ENCODE results near the gene TMEM212. TPM values are rescaled to one million over a fixed set of nuclear protein-coding genes. Genes with fewer than 3 reads are reported as not detected.
A peak's percentile ranks its signal among the peaks of the same experiment; 100 is the strongest.
"Not testable (repeated sequence)": the region's sequence is repeated elsewhere in the genome, so short reads cannot be mapped to it uniquely, and the experiment has no call there.

Gene TMEM212
- total RNA-seq, 1 donor from 2014 or later, result not detected

- peaks cover 6% of the 10 kb centered on the region for H3K4me1 Mint-ChIP-seq
- peaks cover 10% of the 10 kb centered on the region for H3K36me3 ChIP-seq
- H3K27me3 Mint-ChIP-seq (ENCODE audit: insufficient read depth, low read depth), result no peaks in the 10 kb centered on the region
- no peak overlapping the region for H3K4me3 ChIP-seq
- DNase-seq (ENCODE audit: low spot score), result no peak
- H3K79me2 ChIP-seq (ENCODE audit: low read depth), result no peaks in the 10 kb centered on the region
- TF ChIP-seq CTCF (IDR thresholded peaks at IDR 0.05), result no peak
- no peak for TF ChIP-seq EZH2phosphoT487 (IDR thresholded peaks at IDR 0.05)
- TF ChIP-seq EZH2 (IDR thresholded peaks at IDR 0.05), result no peak
- H3K27ac Mint-ChIP-seq, result no peak overlapping the region
- H3F3A ChIP-seq (ENCODE audit: low read depth), result no peaks in the 10 kb centered on the region
- no peak overlapping the region for H2AFZ ChIP-seq (replicated peaks)
- no peak overlapping the region for H3K9ac ChIP-seq
- H3K27me3 ChIP-seq, result no peaks in the 10 kb centered on the region
- H3K4me2 ChIP-seq, result no peak overlapping the region
- no peaks in the 10 kb centered on the region for H3K4me1 ChIP-seq
- H3K4me3 Mint-ChIP-seq, result no peak overlapping the region
- H3K9me3 ChIP-seq (ENCODE audit: low read depth), result peaks cover 26% of the 10 kb centered on the region
- H4K20me1 ChIP-seq (ENCODE audit: low read depth), result no peaks in the 10 kb centered on the region
- H3K27ac ChIP-seq, result no peak overlapping the region
- peaks cover 3% of the 10 kb centered on the region for H3K36me3 Mint-ChIP-seq
- H3K9me3 Mint-ChIP-seq, result peaks cover 27% of the 10 kb centered on the region
Measured at GRCh38 chr3:171850960-171851659, 8.0 kb downstream of the TMEM212 start.

GRCh38 chr3:171851660-171852058 is 8.5 kb downstream of the TMEM212 start:
- H4K20me1 ChIP-seq (ENCODE audit: low read depth), result no peaks in the 10 kb centered on the region
- TF ChIP-seq CTCF (IDR thresholded peaks at IDR 0.05) (no peak), EZH2phosphoT487 (IDR thresholded peaks at IDR 0.05) (no peak), EZH2 (IDR thresholded peaks at IDR 0.05) (no peak)
- H3K4me1 ChIP-seq, result no peaks in the 10 kb centered on the region
- H3K9me3 Mint-ChIP-seq, result peaks cover 30% of the 10 kb centered on the region
- no peak overlapping the region for H3K4me2 ChIP-seq
- no peak overlapping the region for H2AFZ ChIP-seq (replicated peaks)
- H3K4me1 Mint-ChIP-seq, result peaks cover 6% of the 10 kb centered on the region
- H3K9me3 ChIP-seq (ENCODE audit: low read depth), result peaks cover 26% of the 10 kb centered on the region
- H3K4me3 Mint-ChIP-seq, result no peak overlapping the region
- no peaks in the 10 kb centered on the region for H3K27me3 ChIP-seq
- H3K36me3 Mint-ChIP-seq, result peaks cover 3% of the 10 kb centered on the region
- H3K27me3 Mint-ChIP-seq (ENCODE audit: insufficient read depth, low read depth), result no peaks in the 10 kb centered on the region
- peaks cover 10% of the 10 kb centered on the region for H3K36me3 ChIP-seq
- no peak overlapping the region for H3K9ac ChIP-seq
- H3K27ac Mint-ChIP-seq, result no peak overlapping the region
- no peak overlapping the region for H3K27ac ChIP-seq
- no peaks in the 10 kb centered on the region for H3K79me2 ChIP-seq (ENCODE audit: low read depth)
- H3F3A ChIP-seq (ENCODE audit: low read depth), result no peaks in the 10 kb centered on the region
- no peak for DNase-seq (ENCODE audit: low spot score)
- no peak overlapping the region for H3K4me3 ChIP-seq

GRCh38 chr3:171854649-171855305 is 11.6 kb downstream of the TMEM212 start:
- Histone ChIP-seq H2AFZ (replicated peaks) (no peak overlapping the region), H3K4me1 (no peaks in the 10 kb centered on the region), H3K9ac (no peak overlapping the region), H3K4me2 (no peak overlapping the region), H3K79me2 (ENCODE audit: low read depth) (no peaks in the 10 kb centered on the region), H3K27ac (no peak overlapping the region), H3K4me3 (no peak overlapping the region), H3K27me3 (no peaks in the 10 kb centered on the region), H3K36me3 (peaks cover 10% of the 10 kb centered on the region), H3F3A (ENCODE audit: low read depth) (no peaks in the 10 kb centered on the region), H3K9me3 (ENCODE audit: low read depth) (peaks cover 26% of the 10 kb centered on the region), H4K20me1 (ENCODE audit: low read depth) (no peaks in the 10 kb centered on the region)
- Mint-ChIP-seq H3K9me3 (peaks cover 44% of the 10 kb centered on the region), H3K36me3 (peaks cover 3% of the 10 kb centered on the region), H3K4me3 (peak overlapping the region; percentile 48), H3K27ac (no peak overlapping the region), H3K4me1 (peaks cover 6% of the 10 kb centered on the region), H3K27me3 (ENCODE audit: insufficient read depth, low read depth) (no peaks in the 10 kb centered on the region)
- DNase-seq (ENCODE audit: low spot score), result peak; percentile 17
- TF ChIP-seq EZH2phosphoT487 (IDR thresholded peaks at IDR 0.05), result no peak
- TF ChIP-seq CTCF (IDR thresholded peaks at IDR 0.05), result no peak
- no peak for TF ChIP-seq EZH2 (IDR thresholded peaks at IDR 0.05)

GRCh38 chr3:171858770-171859169 is 15.6 kb downstream of the TMEM212 start:
- not testable (repeated sequence) for H3K27me3 ChIP-seq; H3K27me3 Mint-ChIP-seq (ENCODE audit: insufficient read depth, low read depth); H4K20me1 ChIP-seq (ENCODE audit: low read depth); H3K4me3 ChIP-seq; H3K4me3 Mint-ChIP-seq; H2AFZ ChIP-seq (replicated peaks); H3K27ac ChIP-seq; H3K36me3 ChIP-seq; H3K27ac Mint-ChIP-seq; H3K36me3 Mint-ChIP-seq; H3F3A ChIP-seq (ENCODE audit: low read depth); DNase-seq (ENCODE audit: low spot score); H3K79me2 ChIP-seq (ENCODE audit: low read depth); H3K4me2 ChIP-seq; H3K9ac ChIP-seq
- peaks cover 10% of the 10 kb centered on the region for H3K4me1 ChIP-seq
- Mint-ChIP-seq H3K9me3 (peaks cover 31% of the 10 kb centered on the region), H3K4me1 (peaks cover 11% of the 10 kb centered on the region)
- H3K9me3 ChIP-seq (ENCODE audit: low read depth), result peaks cover 21% of the 10 kb centered on the region

All from neural progenitor cell (in vitro differentiated cells).